Breast epithelium (tissue), 4 donors: Measurements from ENCODE around the gene NUDCD2. TPM values are rescaled to one million over a fixed set of nuclear protein-coding genes. Genes with fewer than 3 reads are reported as not detected.

Source experiments
- DNase-seq, 2 donors: peaks; one replicate each; pipeline ENCODE4 v3.0.0-alpha.2; 2019; ENCODE audit warnings: low spot score in 2 of 2
- H3K27ac ChIP-seq, 2 donors: fragments of 200-600 bp; sonication (generic) in 1 of 2; one replicate each; pipeline ENCODE4 v1.5.1; 2016 to 2019; ENCODE audit warnings: mild to moderate bottlenecking in 1 of 2
- H3K27me3 ChIP-seq, 2 donors: fragments of 200-600 bp; sonication (generic) in 1 of 2; one replicate each; pipeline versions ENCODE4 v1.5.1 to v1.6.0; 2017 to 2019; ENCODE audit warnings: control low read depth in 1 of 2, mild to moderate bottlenecking in 1 of 2
- H3K36me3 ChIP-seq: fragments of 200-600 bp; one replicate; pipeline ENCODE4 v1.5.1; 2019
- H3K4me1 ChIP-seq, 2 donors: fragments of 200-600 bp; sonication (generic); one replicate each; pipeline ENCODE4 v1.5.1; 2016 to 2019; ENCODE audit warnings: control low read depth in 1 of 2
- H3K4me3 ChIP-seq, 3 donors: fragments of 200-600 bp; sonication (generic); 1 replicate in 2 of 3; 2 replicates in 1 of 3; pipeline ENCODE4 v1.5.1; 2016 to 2019; ENCODE audit warnings: mild to moderate bottlenecking in 3 of 3, moderate library complexity in 2 of 3
- H3K9me3 ChIP-seq, 2 donors: fragments of 200-600 bp; sonication (generic) in 1 of 2; one replicate each; pipeline ENCODE4 v1.5.1; 2016 to 2019; ENCODE audit warnings: control low read depth in 1 of 2
- CTCF ChIP-seq, 3 donors: fragments of 450-650 bp; IDR thresholded peaks; one replicate each; pipeline ENCODE4 v1.5.1; 2016 to 2017; ENCODE audit warnings: antibody characterized with exemption in 3 of 3, mild to moderate bottlenecking in 3 of 3, moderate library complexity in 3 of 3
- POLR2A ChIP-seq: fragments of 450-650 bp; IDR thresholded peaks from one replicate; pipeline ENCODE4 v1.6.1; 2016; ENCODE audit warnings: antibody characterized with exemption, mild to moderate bottlenecking, moderate library complexity
- POLR2AphosphoS5 ChIP-seq, 3 donors: sonication (generic); formaldehyde crosslinking; IDR thresholded peaks; one replicate each; pipeline ENCODE4 v1.6.1; 2017; ENCODE audit warnings: antibody characterized with exemption in 3 of 3
- intact Hi-C: fragments of 100-400 bp; cut with DNase I; formaldehyde crosslinking; loops from one replicate; pipeline ENCODE4 v1.15.1; 2023; ENCODE audit warnings: low total_unique reads
- total RNA-seq, 3 donors: library from RNA; depleted of rRNA; stranded (reverse); fragments of >200 nt; gene quantifications; one replicate each; pipeline ENCODE4 v1.1.0, GENCODE V29; 2016

The NUDCD2 gene
- total RNA-seq, 3 donors from 2014 or later: 7.0 to 9.8 (median 7.2) TPM

- no peak for DNase-seq
- H3K4me1 ChIP-seq: peaks cover 5 to 18% of the 10 kb centered on the region in 2 donors
Measured at GRCh38 chr5:163506095-163506457, 46.2 kb upstream of the NUDCD2 start.

GRCh38 chr5:163505368-163506094 is 45.6 kb upstream of the NUDCD2 start, which contains the start of gene MAT2B:
TSS of gene MAT2B (plus strand) at chr5:163505619. CDS start at chr5:163505687, 68 bp downstream.
- no peaks in the 10 kb centered on the region for H3K9me3 ChIP-seq
- H3K36me3 ChIP-seq: no peaks in the 10 kb centered on the region
- TF ChIP-seq CTCF (IDR thresholded peaks at IDR 0.05) (peak in 2 of 3 donors; percentile 33 to 37), POLR2A (peak; percentile 89), POLR2AphosphoS5 (IDR thresholded peaks at IDR 0.05) (peak; percentile 94 to 98 (median 96))
- peak within 1 kb of the TSS; percentile 98 to 99 for H3K27ac ChIP-seq
- H3K4me3 ChIP-seq: peak within 1 kb of the TSS; percentile 58 to 75 (median 71)
- intact Hi-C loops: no loop called here
- no peaks in the 10 kb centered on the region for H3K27me3 ChIP-seq
- H3K4me1 ChIP-seq: peaks cover 5 to 18% of the 10 kb centered on the region in 2 donors
- peak; percentile 92 to 93 for DNase-seq

More at GRCh38 chr5:163506095-163506457, 46.2 kb upstream of the NUDCD2 start:
- intact Hi-C loops: no loop called here
- no peaks in the 10 kb centered on the region for H3K36me3 ChIP-seq
- peak overlapping the region; percentile 98 to 99 for H3K27ac ChIP-seq
- no peaks in the 10 kb centered on the region for H3K27me3 ChIP-seq
- TF ChIP-seq POLR2AphosphoS5 (IDR thresholded peaks at IDR 0.05) (no peak), POLR2A (no peak), CTCF (IDR thresholded peaks at IDR 0.05) (no peak)
- H3K9me3 ChIP-seq: no peaks in the 10 kb centered on the region
- H3K4me3 ChIP-seq: peak overlapping the region; percentile 58 to 75 (median 71)

GRCh38 chr5:163505049-163505367 is 45.1 kb upstream of the NUDCD2 start:
- Histone ChIP-seq H3K9me3 (no peaks in the 10 kb centered on the region), H3K4me3 (peak overlapping the region; percentile 58 to 75 (median 71)), H3K27me3 (no peaks in the 10 kb centered on the region), H3K36me3 (no peaks in the 10 kb centered on the region), H3K27ac (peak overlapping the region; percentile 98 to 99), H3K4me1 (peaks cover 5 to 18% of the 10 kb centered on the region in 2 donors)
- TF ChIP-seq POLR2AphosphoS5 (IDR thresholded peaks at IDR 0.05): no peak
- TF ChIP-seq POLR2A: no peak
- no peak for TF ChIP-seq CTCF (IDR thresholded peaks at IDR 0.05)
- no peak for DNase-seq
- intact Hi-C loops: no loop called here

GRCh38 chr5:163504079-163504931 is 44.4 kb upstream of the NUDCD2 start:
- TF ChIP-seq POLR2AphosphoS5 (IDR thresholded peaks at IDR 0.05) (peak in 1 of 3 donors; percentile 12), POLR2A (no peak)
- H3K27me3 ChIP-seq: no peaks in the 10 kb centered on the region
- H3K4me3 ChIP-seq: peak overlapping the region; percentile 58 to 75 (median 71)
- peaks cover 5 to 18% of the 10 kb centered on the region in 2 donors for H3K4me1 ChIP-seq
- H3K27ac ChIP-seq: peak overlapping the region; percentile 98 to 99
- peak in 1 of 2 donors; percentile 73 for DNase-seq
- H3K36me3 ChIP-seq: no peaks in the 10 kb centered on the region
- intact Hi-C loops: no loop called here
- no peaks in the 10 kb centered on the region for H3K9me3 ChIP-seq

DNA sequence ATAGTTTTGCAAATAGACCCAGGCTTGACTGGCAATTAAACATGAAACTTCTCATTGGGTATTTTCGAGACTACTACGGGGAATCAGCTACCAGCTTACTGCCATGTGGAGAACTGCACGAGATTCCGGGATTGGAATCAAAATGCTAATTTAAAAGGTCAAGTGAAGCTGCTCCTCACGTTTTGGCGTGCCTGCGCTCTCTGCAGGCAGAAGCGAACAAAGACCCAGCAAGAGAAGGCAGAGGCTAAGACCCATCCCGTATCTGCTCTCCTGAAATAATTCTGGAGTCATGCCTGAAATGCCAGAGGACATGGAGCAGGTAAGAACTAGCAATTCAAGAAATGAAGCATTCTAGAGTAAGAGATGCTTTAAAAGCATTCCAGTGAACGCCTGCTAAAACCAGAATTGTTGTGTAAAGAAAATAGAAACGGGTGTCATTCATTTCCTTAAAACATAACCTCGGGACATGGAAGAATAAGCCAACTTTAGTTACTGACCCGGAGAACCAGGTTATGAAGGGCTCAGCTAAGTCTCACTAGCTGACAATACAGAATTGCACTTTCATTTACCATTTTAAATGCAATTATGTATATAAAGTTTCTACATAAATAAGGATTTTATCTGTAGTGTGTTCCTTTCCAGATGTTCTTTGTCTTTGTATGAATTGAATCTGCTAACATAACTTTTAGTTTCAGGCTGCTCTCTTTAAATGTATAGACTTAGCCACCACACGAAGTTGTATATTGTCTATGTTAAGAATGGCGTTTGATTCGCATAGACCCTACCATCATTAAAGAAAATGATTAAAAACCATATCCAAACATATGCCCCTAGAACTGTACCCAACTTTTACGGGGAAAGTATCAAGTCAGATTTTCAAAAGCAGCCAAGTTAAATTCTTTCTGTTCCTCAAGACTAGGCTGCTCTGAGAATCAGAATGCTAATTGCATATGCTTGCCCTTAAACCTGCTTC is 43.5 kb upstream of the NUDCD2 start:
- TF ChIP-seq POLR2A (no peak), CTCF (IDR thresholded peaks at IDR 0.05) (no peak), POLR2AphosphoS5 (IDR thresholded peaks at IDR 0.05) (peak in 2 of 3 donors; percentile 21 to 61)
- peaks cover 5 to 17% of the 10 kb centered on the region in 2 donors for H3K4me1 ChIP-seq
- no peaks in the 10 kb centered on the region for H3K36me3 ChIP-seq
- no peaks in the 10 kb centered on the region for H3K27me3 ChIP-seq
- H3K27ac ChIP-seq: peak overlapping the region; percentile 98 to 99
- no peaks in the 10 kb centered on the region for H3K9me3 ChIP-seq
- H3K4me3 ChIP-seq: peak overlapping the region; percentile 58 to 75 (median 71)
- intact Hi-C loops: no loop called here
- DNase-seq: peak in 1 of 2 donors; percentile 58
